D721Med (cell line): Measurements from ENCODE around the gene SRPK2.

Experiments used
- DNase-seq: peaks from one replicate; pipeline ENCODE4 v3.0.0; 2011; ENCODE audit warnings: low spot score; ENCODE audit not compliant: insufficient read length
- FAIRE-seq: peaks from 2 replicates; lab custom pipeline; 2011; peaks lifted over from hg19 to GRCh38; lab: Jason Lieb, UNC
- TF ChIP-seq, protein P1 (sequence below): IDR thresholded peaks from 2 replicates; pipeline ENCODE4 v1.5.1; 2012; ENCODE audit warnings: mild to moderate bottlenecking, control low read depth; ENCODE audit not compliant: insufficient read depth; ENCODE audit errors: missing control alignments

Gene SRPK2

GRCh38 chr7:105278565-105278964 lies 110.2 kb downstream of the SRPK2 start:
- TF ChIP-seq, protein P1, sequence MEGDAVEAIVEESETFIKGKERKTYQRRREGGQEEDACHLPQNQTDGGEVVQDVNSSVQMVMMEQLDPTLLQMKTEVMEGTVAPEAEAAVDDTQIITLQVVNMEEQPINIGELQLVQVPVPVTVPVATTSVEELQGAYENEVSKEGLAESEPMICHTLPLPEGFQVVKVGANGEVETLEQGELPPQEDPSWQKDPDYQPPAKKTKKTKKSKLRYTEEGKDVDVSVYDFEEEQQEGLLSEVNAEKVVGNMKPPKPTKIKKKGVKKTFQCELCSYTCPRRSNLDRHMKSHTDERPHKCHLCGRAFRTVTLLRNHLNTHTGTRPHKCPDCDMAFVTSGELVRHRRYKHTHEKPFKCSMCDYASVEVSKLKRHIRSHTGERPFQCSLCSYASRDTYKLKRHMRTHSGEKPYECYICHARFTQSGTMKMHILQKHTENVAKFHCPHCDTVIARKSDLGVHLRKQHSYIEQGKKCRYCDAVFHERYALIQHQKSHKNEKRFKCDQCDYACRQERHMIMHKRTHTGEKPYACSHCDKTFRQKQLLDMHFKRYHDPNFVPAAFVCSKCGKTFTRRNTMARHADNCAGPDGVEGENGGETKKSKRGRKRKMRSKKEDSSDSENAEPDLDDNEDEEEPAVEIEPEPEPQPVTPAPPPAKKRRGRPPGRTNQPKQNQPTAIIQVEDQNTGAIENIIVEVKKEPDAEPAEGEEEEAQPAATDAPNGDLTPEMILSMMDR, result no peak
- FAIRE-seq (no peak), DNase-seq (no peak)

GRCh38 chr7:105277341-105277740 lies 111.4 kb downstream of the SRPK2 start:
- TF ChIP-seq, protein P1, result no peak
- FAIRE-seq, result no peak
- no peak for DNase-seq

DNA sequence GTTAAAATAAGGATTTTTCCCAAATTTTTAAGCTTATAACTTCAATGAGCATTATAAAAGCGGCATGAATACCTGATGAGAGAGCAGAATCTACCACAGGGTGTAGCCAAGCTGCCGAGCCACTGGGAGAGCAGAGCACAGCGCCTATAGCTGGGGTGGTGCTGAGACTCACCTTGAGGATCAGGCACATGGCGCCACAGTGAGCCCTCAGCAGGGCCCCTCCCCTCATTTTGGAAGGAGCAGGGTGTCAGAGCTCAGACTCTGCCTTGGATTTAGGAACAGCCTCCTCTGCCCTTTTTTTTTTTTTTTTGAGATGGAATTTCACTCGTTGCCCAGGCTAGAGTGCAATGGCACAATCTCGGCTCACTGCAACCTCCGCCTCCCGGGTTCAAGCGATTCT lies 118.6 kb downstream of the SRPK2 start:
- TF ChIP-seq, protein P1, result no peak
- no peak for DNase-seq
- no peak for FAIRE-seq

DNA sequence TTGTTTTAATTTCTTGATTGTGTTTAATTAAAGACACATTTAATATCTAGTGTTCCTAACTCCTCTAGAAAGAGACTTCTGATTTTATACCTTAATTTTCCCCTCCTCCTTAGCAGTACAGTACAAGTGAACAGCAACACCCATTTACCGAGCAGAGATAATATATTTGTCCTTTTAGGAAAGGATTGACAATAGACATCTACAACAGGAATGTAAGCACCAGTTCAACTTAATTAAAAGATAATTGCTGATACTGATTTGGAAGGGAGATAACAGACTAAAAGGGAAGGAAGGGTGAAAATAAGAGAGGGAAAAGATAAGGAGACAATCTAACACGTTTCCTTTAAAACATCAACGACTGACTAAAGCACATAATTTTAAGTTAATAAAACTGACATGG lies 119.3 kb downstream of the SRPK2 start:
- FAIRE-seq (no peak), DNase-seq (no peak)
- TF ChIP-seq, protein P1, result no peak

DNA sequence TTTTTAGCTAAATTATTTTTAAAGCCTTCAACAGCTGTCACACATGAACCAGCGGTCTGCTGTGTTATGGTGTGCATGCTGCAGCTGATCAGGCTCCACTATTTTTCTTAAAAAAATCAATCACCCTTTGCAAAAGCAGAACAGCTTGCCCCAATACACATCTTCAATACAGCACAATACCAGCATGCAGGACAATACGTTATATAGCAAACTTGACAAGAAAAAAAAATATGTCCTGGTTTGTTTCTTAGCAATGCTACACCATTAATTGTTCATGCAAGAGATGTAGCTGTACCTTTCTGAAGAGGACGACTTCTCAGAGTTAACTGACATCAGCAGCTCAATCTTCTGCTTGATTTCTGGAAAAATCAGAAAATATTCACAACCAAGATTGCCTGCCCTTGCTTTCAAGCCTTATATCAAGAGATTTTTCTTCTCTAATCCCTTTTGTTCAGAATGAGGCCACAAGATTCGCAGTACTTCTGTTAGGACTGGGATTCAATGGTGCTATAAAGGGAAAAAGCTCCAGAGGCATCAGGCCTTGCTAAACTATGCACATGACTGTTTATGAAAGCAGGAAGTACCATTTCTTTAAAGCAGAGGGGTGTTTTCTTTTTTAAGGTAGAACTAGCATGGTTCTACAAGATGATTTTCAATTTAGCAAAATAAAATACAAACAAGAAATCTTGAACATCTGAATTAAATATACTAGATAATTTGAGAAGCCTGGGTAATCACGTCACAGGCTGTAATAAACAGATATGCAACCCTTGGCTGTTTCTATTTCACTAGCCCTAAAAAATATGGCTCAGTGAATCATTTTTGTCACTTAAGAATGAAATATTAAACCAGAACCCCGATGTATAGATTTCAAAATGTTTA lies 120.0 kb downstream of the SRPK2 start:
- TF ChIP-seq, protein P1, result no peak
- FAIRE-seq, result peak; percentile 16
- no peak for DNase-seq

DNA sequence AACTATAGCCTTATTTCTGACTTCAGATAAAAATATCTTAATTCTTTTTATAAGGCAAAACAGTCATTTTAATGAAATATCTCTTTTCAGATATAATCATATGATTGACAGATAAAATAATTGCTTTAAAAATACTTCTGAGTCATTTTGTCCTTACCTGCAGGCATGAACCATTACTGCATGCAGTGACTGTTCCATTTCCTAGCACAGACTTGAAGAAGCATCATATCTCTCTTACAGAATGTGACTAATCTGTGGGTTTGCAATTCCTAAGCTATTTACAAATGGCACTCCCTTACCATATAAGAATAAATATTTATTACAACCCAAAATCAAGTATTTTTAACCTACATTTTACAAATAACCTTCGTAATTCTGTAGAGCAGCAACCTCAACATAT lies 120.7 kb downstream of the SRPK2 start:
- TF ChIP-seq, protein P1, result no peak
- DNase-seq, result no peak
- FAIRE-seq, result no peak

- FAIRE-seq, result no peak
- DNase-seq, result no peak
- TF ChIP-seq, protein P1, result no peak
Observed at GRCh38 chr7:105267244-105267643, 121.5 kb downstream of the SRPK2 start.
